PC-9 (cell line): Measurements from ENCODE around the gene MMP19. TPM values are rescaled to one million over a fixed set of nuclear protein-coding genes. Genes with fewer than 3 reads are reported as not detected.

Experiments used
- BruUV-seq: library from RNA; stranded (reverse); fragments of 400-500 nt; replicated peaks from 2 replicates; lab custom pipeline; 2021; lab: Mats Ljungman, UMichigan
- CTCF ChIA-PET: fragments of 300-600 bp; sonication (Branson Sonifier 250); formaldehyde crosslinking; loops from one replicate; lab custom pipeline; 2022; ENCODE audit warnings: antibody characterized with exemption; lab: Charles Lee
- POLR2A ChIA-PET: fragments of 300-600 bp; sonication (Branson Sonifier 250); formaldehyde crosslinking; loops from one replicate; lab custom pipeline; 2022; ENCODE audit warnings: antibody characterized with exemption; ENCODE audit not compliant: unreplicated experiment; lab: Charles Lee
- DNase-seq, 2 experiments: peaks; one replicate each; pipeline versions ENCODE4 v3.0.0 to v3.0.0-alpha.2; 2015 to 2022; ENCODE audit warnings: mixed read lengths in 1 of 2
- H2AFZ ChIP-seq: fragments of 200-600 bp; sonication (generic); 2 replicates; pipeline ENCODE4 v1.8.1; 2017; ENCODE audit warnings: antibody characterized with exemption
- H3F3A ChIP-seq: fragments of 200-600 bp; sonication (generic); 2 replicates; pipeline ENCODE4 v1.8.1; 2017; ENCODE audit warnings: antibody characterized with exemption, mild to moderate bottlenecking, low read depth; ENCODE audit not compliant: insufficient read depth
- H3K27ac ChIP-seq: fragments of 200-600 bp; sonication (generic); 2 replicates; pipeline ENCODE4 v1.6.1; 2016; ENCODE audit warnings: mixed run types
- H3K27me3 ChIP-seq: fragments of 200-600 bp; sonication (generic); 2 replicates; pipeline ENCODE4 v1.6.1; 2016; ENCODE audit warnings: low read depth, mixed run types; ENCODE audit not compliant: insufficient read depth
- H3K36me3 ChIP-seq: fragments of 200-600 bp; sonication (generic); 2 replicates; pipeline ENCODE4 v1.6.1; 2016; ENCODE audit warnings: low read depth, mixed run types
- H3K4me1 ChIP-seq: fragments of 200-600 bp; sonication (generic); replicated peaks from 2 replicates; pipeline ENCODE4 v1.6.1; 2016; ENCODE audit warnings: mixed run types; ENCODE audit not compliant: insufficient read depth
- H3K4me2 ChIP-seq: fragments of 200-600 bp; sonication (generic); 2 replicates; pipeline ENCODE4 v1.6.1; 2017; ENCODE audit warnings: mixed run types
- H3K4me3 ChIP-seq: fragments of 200-600 bp; sonication (generic); 2 replicates; pipeline ENCODE4 v1.6.1; 2016; ENCODE audit warnings: mixed run types
- H3K79me2 ChIP-seq: fragments of 200-600 bp; sonication (generic); 2 replicates; pipeline ENCODE4 v1.6.1; 2017; ENCODE audit warnings: low read depth, mixed run types
- H3K9me2 ChIP-seq: fragments of 200-600 bp; sonication (generic); 2 replicates; pipeline ENCODE4 v1.8.1; 2017; ENCODE audit warnings: mild to moderate bottlenecking; ENCODE audit not compliant: insufficient read depth
- H3K9me3 ChIP-seq: fragments of 200-600 bp; sonication (generic); 2 replicates; pipeline ENCODE4 v1.8.1; 2016; ENCODE audit warnings: low read depth; ENCODE audit not compliant: insufficient read depth
- H4K20me1 ChIP-seq: fragments of 200-600 bp; sonication (generic); 2 replicates; pipeline ENCODE4 v1.8.1; 2017; ENCODE audit not compliant: insufficient read depth
- EZH2 ChIP-seq: fragments of 200-600 bp; sonication (generic); IDR thresholded peaks from 2 replicates; pipeline ENCODE4 v1.8.0; 2017; ENCODE audit warnings: antibody characterized with exemption, low read depth
- intact Hi-C: fragments of 100-400 bp; cut with micrococcal nuclease; formaldehyde crosslinking; loops from one replicate; pipeline ENCODE4 v1.10.0; 2022; ENCODE audit not compliant: unreplicated experiment
- total RNA-seq: library from RNA; stranded (reverse); gene quantifications from 2 replicates; pipeline ENCODE4 v1.2.3, GENCODE V29; 2021
- TF ChIP-seq, protein P1 (sequence below): fragments of 200-600 bp; sonication (generic); conservative IDR thresholded peaks from 2 replicates; pipeline ENCODE4 v1.6.1; 2017; ENCODE audit warnings: mixed run types, antibody characterized with exemption, mild to moderate bottlenecking, moderate library complexity

The MMP19 gene
- total RNA-seq, 1 experiment from 2014 or later = 0.83 TPM

DNA sequence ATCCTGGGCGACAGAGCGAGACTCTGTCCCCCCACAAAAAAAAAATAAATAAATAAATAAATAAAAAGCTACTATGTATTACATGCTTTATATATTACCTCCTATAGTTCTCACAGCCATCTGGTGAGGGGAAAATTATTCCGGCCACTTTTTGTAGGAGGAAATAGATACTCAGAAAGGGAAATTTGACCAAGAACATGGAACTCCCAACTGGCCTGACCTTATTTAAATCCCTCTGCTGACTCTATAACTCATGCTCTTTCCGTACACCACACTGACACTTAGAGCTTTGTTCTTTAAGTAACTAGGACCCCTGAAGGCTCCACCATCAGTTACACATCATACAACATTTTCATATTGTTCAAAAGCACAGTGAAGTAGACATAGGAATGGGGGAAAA lies 2.2 kb upstream of the MMP19 start:
- Histone ChIP-seq H3F3A (no peaks in the 10 kb centered on the region), H4K20me1 (no peaks in the 10 kb centered on the region), H3K36me3 (no peaks in the 10 kb centered on the region), H3K79me2 (no peaks in the 10 kb centered on the region), H3K27ac (no peak overlapping the region), H3K4me1 (peaks cover 28% of the 10 kb centered on the region), H2AFZ (no peak overlapping the region), H3K9me3 (no peaks in the 10 kb centered on the region), H3K9me2 (no peaks in the 10 kb centered on the region), H3K4me3 (no peak overlapping the region), H3K27me3 (no peaks in the 10 kb centered on the region), H3K4me2 (no peak overlapping the region)
- CTCF ChIA-PET = interaction anchor here (0.6 kb wide), 1 partner anchor 36 kb away, joined by 4 read pairs; no protein-coding TSS in a partner anchor
- no TSS peak for BruUV-seq
- no peak for TF ChIP-seq EZH2
- TF ChIP-seq, protein P1, sequence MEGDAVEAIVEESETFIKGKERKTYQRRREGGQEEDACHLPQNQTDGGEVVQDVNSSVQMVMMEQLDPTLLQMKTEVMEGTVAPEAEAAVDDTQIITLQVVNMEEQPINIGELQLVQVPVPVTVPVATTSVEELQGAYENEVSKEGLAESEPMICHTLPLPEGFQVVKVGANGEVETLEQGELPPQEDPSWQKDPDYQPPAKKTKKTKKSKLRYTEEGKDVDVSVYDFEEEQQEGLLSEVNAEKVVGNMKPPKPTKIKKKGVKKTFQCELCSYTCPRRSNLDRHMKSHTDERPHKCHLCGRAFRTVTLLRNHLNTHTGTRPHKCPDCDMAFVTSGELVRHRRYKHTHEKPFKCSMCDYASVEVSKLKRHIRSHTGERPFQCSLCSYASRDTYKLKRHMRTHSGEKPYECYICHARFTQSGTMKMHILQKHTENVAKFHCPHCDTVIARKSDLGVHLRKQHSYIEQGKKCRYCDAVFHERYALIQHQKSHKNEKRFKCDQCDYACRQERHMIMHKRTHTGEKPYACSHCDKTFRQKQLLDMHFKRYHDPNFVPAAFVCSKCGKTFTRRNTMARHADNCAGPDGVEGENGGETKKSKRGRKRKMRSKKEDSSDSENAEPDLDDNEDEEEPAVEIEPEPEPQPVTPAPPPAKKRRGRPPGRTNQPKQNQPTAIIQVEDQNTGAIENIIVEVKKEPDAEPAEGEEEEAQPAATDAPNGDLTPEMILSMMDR = no peak
- intact Hi-C loops = no loop called here
- POLR2A ChIA-PET = no interaction called here
- DNase-seq = no peak

DNA sequence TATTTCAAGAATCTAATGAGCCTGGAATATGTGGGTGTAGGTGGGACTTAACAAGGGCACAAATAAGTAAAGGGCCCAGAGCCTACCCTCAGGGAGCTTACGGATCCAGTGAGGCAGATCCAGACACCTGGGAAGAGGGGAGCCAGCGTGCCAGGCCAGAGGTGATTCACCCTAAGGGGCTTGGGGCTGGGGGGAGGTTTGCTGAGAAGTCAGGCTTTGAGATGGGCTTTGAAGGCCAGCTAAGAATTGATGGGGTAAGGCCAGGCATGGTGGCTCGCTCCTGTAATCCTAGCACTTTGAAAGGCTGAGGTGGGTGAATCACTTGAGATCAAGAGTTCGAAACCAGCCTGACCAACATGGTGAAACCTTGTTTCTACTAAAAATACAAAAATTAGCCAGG lies 695 bp upstream of the MMP19 start:
- Histone ChIP-seq H3K79me2 (no peaks in the 10 kb centered on the region), H3K9me3 (no peaks in the 10 kb centered on the region), H3K4me3 (no peak overlapping the region), H3K4me1 (peaks cover 36% of the 10 kb centered on the region), H3K9me2 (no peaks in the 10 kb centered on the region), H3K27ac (no peak overlapping the region), H4K20me1 (no peaks in the 10 kb centered on the region), H3K36me3 (no peaks in the 10 kb centered on the region), H2AFZ (no peak overlapping the region), H3K4me2 (no peak overlapping the region), H3K27me3 (no peaks in the 10 kb centered on the region), H3F3A (peaks cover 7% of the 10 kb centered on the region; the same call in 1 of the 2 replicates)
- TF ChIP-seq, protein P1 = no peak
- no peak for TF ChIP-seq EZH2
- DNase-seq = no peak
- ChIA-PET POLR2A (interaction anchor here (0.6 kb wide), 2 partner anchors 25 to 64 kb away, joined by 4 read pairs; partner anchors contain the start of gene ORMDL2), CTCF (no interaction called here)
- intact Hi-C loops = no loop called here
- BruUV-seq = no TSS peak

DNA sequence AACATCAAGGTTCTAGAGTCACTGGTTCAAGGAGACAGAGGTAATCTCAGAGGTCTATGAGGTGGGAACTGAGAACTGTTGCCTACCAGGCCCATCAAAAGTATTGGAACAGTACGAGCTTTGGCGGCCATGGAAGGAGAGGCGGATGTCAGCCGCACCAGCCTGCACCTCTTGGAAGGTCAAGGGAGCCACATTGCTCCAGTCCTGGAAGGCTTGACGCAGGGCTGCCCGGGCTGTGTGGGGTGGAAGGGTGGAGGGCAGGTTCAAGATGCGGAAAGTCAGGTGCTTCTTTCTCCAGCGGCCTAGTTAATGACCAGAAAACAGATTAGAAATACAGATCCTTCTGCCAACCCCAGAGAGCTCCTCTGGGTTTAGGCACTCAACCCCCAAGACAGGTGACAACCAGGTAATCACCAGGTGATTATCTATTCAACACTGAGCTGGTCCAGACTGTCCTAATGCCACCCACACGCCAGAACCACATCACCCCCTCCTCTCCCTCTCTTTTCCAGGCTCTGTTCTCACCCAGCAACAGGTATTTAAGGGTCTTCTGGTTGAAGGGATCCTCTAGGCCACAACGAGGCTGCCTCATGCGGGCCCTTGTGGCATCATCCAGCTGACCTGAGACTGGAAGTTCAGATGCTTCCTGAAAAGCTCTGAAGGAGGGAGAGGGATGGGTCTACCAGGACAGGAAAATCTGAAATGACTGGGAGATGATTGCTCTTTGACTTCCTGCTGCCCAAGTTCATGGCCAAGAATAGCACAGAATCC lies 2.0 kb downstream of the MMP19 start:
- Histone ChIP-seq H3K36me3 (no peaks in the 10 kb centered on the region), H2AFZ (no peak overlapping the region), H4K20me1 (no peaks in the 10 kb centered on the region), H3K27me3 (no peaks in the 10 kb centered on the region), H3F3A (peaks cover 13% of the 10 kb centered on the region; the same call in 1 of the 2 replicates), H3K79me2 (no peaks in the 10 kb centered on the region), H3K4me3 (no peak overlapping the region), H3K9me2 (no peaks in the 10 kb centered on the region), H3K4me2 (no peak overlapping the region), H3K4me1 (peaks cover 27% of the 10 kb centered on the region), H3K27ac (no peak overlapping the region), H3K9me3 (no peaks in the 10 kb centered on the region)
- CTCF ChIA-PET = no interaction called here
- BruUV-seq = no TSS peak
- POLR2A ChIA-PET = no interaction called here
- intact Hi-C loops = no loop called here
- TF ChIP-seq EZH2 = no peak
- TF ChIP-seq, protein P1 = no peak
- no peak for DNase-seq
